Endothelial cell of umbilical vein (primary cell): Measurements from ENCODE around the gene SIX1.

Experiments used
- EZH2 ChIP-seq: IDR thresholded peaks from 2 replicates; pipeline ENCODE4 v1.6.1; 2012; ENCODE audit warnings: borderline replicate concordance, low read depth, mild to moderate bottlenecking, moderate library complexity, low read length, inconsistent platforms; ENCODE audit not compliant: severe bottlenecking
- MAX ChIP-seq: IDR thresholded peaks from 2 replicates; pipeline ENCODE4 v1.6.1; 2011; ENCODE audit not compliant: insufficient read depth, insufficient read length
- POLR2A ChIP-seq: IDR thresholded peaks from 2 replicates; pipeline ENCODE4 v1.6.1; 2012; ENCODE audit warnings: low read depth, mild to moderate bottlenecking, control low read depth, low read length
- POLR2AphosphoS5 ChIP-seq: IDR thresholded peaks from 2 replicates; pipeline ENCODE4 v1.6.1; 2012; ENCODE audit warnings: low read depth, mild to moderate bottlenecking, control low read depth, low read length, moderate library complexity; ENCODE audit not compliant: insufficient read depth
- TF ChIP-seq, protein P1 (sequence below), 2 donors: IDR thresholded peaks; 1 replicate in 1 of 2; 2 replicates in 1 of 2; pipeline ENCODE4 v1.5.1; 2011; ENCODE audit warnings: low read length in 2 of 2, mild to moderate bottlenecking in 2 of 2, moderate library complexity in 2 of 2, control low read depth in 1 of 2, inconsistent platforms in 1 of 2, low read depth in 1 of 2; ENCODE audit not compliant: insufficient read depth in 1 of 2; ENCODE audit errors: extremely low read depth in 1 of 2

GRCh38 chr14:60653701-60654161 lies 4.5 kb upstream of the SIX1 start:
- TF ChIP-seq, protein P1, sequence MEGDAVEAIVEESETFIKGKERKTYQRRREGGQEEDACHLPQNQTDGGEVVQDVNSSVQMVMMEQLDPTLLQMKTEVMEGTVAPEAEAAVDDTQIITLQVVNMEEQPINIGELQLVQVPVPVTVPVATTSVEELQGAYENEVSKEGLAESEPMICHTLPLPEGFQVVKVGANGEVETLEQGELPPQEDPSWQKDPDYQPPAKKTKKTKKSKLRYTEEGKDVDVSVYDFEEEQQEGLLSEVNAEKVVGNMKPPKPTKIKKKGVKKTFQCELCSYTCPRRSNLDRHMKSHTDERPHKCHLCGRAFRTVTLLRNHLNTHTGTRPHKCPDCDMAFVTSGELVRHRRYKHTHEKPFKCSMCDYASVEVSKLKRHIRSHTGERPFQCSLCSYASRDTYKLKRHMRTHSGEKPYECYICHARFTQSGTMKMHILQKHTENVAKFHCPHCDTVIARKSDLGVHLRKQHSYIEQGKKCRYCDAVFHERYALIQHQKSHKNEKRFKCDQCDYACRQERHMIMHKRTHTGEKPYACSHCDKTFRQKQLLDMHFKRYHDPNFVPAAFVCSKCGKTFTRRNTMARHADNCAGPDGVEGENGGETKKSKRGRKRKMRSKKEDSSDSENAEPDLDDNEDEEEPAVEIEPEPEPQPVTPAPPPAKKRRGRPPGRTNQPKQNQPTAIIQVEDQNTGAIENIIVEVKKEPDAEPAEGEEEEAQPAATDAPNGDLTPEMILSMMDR (IDR thresholded peaks at IDR 0.05; ENCODE audit: extremely low read depth in 1 of 2, insufficient read depth in 1 of 2, low read depth in 1 of 2, low read length in 2 of 2), result no peak
- TF ChIP-seq MAX, result no peak
- TF ChIP-seq POLR2A, result no peak
- TF ChIP-seq POLR2AphosphoS5, result no peak
- no peak for TF ChIP-seq EZH2
